A549 (cell line): ENCODE data around the gene MAD2L1. TPM values are rescaled to one million over a fixed set of nuclear protein-coding genes. Genes with fewer than 3 reads are reported as not detected.

ENCODE experiments used
- ATAC-seq, 2 experiments: fragments of 200-7000 bp in 1 of 2; fragments of >200 bp in 1 of 2; cut with Nextera tagmentation in 1 of 2; cut with Tn5 transposase in 1 of 2; 3 replicates each; pipeline versions ENCODE4 v1.8.0 to v1.9.1; 2018 to 2020; ENCODE audit warnings: mild to moderate bottlenecking in 1 of 2, moderate library complexity in 1 of 2
- CTCF ChIA-PET: fragments of 300-600 bp; sonication (Branson Sonifier 250); formaldehyde crosslinking; extraction: SDS; loops from one replicate; lab custom pipeline; 2021; ENCODE audit warnings: antibody characterized with exemption, inconsistent platforms; lab: Yijun Ruan, JAX
- POLR2A ChIA-PET: fragments of 350-600 bp; formaldehyde crosslinking; extraction: SDS; loops from one replicate; lab custom pipeline; 2021; ENCODE audit warnings: antibody characterized with exemption, inconsistent platforms; lab: Yijun Ruan, JAX
- DNase-seq, 2 experiments: peaks; one replicate each; pipeline versions ENCODE4 v3.0.0 to v3.0.0-alpha.2; 2011 to 2016; ENCODE audit warnings: low read depth in 1 of 2, low spot score in 1 of 2
- FAIRE-seq: peaks from 2 replicates; lab custom pipeline; 2011; peaks lifted over from hg19 to GRCh38; lab: Jason Lieb, UNC
- H3K27ac ChIP-seq, 2 experiments: fragments of >200 bp; sonication (Bioruptor Twin); formaldehyde crosslinking; 3 replicates each; pipeline ENCODE4 v1.5.1; 2016 to 2017
- H3K4me1 ChIP-seq: fragments of >200 bp; sonication (Bioruptor Twin); formaldehyde crosslinking; 3 replicates; pipeline ENCODE4 v1.6.1; 2016
- H3K4me2 ChIP-seq: fragments of >200 bp; sonication (Bioruptor Twin); formaldehyde crosslinking; 3 replicates; pipeline ENCODE4 v1.6.1; 2016
- H3K4me3 ChIP-seq: fragments of >200 bp; sonication (Bioruptor Twin); formaldehyde crosslinking; 3 replicates; pipeline ENCODE4 v1.5.1; 2016
- H3K9me3 ChIP-seq: fragments of >200 bp; sonication (Bioruptor Twin); formaldehyde crosslinking; 3 replicates; pipeline ENCODE4 v1.6.1; 2016
- CBX8 ChIP-seq: fragments of 200-600 bp; sonication (generic); IDR thresholded peaks from 2 replicates; pipeline ENCODE4 v1.6.1; 2016
- E2F6 ChIP-seq: IDR thresholded peaks from 2 replicates; pipeline ENCODE4 v1.6.1; 2012; ENCODE audit warnings: low read depth, borderline replicate concordance
- EHF ChIP-seq: fragments of 250-450 bp; sonication (Bioruptor Pico); IDR thresholded peaks from 2 replicates; pipeline ENCODE4 v1.5.0; 2020; ENCODE audit warnings: mild to moderate bottlenecking
- EHMT2 ChIP-seq: fragments of 200-600 bp; sonication (generic); IDR thresholded peaks from 2 replicates; pipeline ENCODE4 v1.6.1; 2016; ENCODE audit warnings: antibody characterized with exemption, low read depth, mild to moderate bottlenecking, moderate library complexity
- EP300 ChIP-seq, 2 experiments: fragments of >200 bp; sonication (Bioruptor Twin); formaldehyde crosslinking; IDR thresholded peaks; 2 replicates in 1 of 2; 3 replicates in 1 of 2; pipeline ENCODE4 v1.6.1; 2016 to 2017
- ESRRA ChIP-seq: fragments of 150-350 bp; IDR thresholded peaks from 2 replicates; pipeline ENCODE4 v1.6.1; 2014; ENCODE audit warnings: mild to moderate bottlenecking, low read length, borderline replicate concordance
- GATA3 ChIP-seq: IDR thresholded peaks from 2 replicates; pipeline ENCODE4 v1.6.1; 2012; ENCODE audit warnings: borderline replicate concordance
- HDAC2 ChIP-seq: fragments of 200-600 bp; sonication (generic); IDR thresholded peaks from 2 replicates; pipeline ENCODE4 v1.6.1; 2016
- HMGXB4 ChIP-seq: fragments of 250-450 bp; sonication (Bioruptor Pico); IDR thresholded peaks from 2 replicates; pipeline ENCODE4 v1.5.0; 2021; ENCODE audit warnings: mild to moderate bottlenecking, moderate library complexity, borderline replicate concordance
- HOXA7 ChIP-seq: fragments of 250-450 bp; sonication (Bioruptor Pico); IDR thresholded peaks from 2 replicates; pipeline ENCODE4 v1.5.0; 2020; ENCODE audit warnings: mild to moderate bottlenecking, moderate library complexity
- HOXB5 ChIP-seq: fragments of 250-450 bp; sonication (Bioruptor Pico); IDR thresholded peaks from 2 replicates; pipeline ENCODE4 v1.5.0; 2020; ENCODE audit warnings: mild to moderate bottlenecking, moderate library complexity
- JUNB ChIP-seq: fragments of >200 bp; sonication (Bioruptor Twin); formaldehyde crosslinking; IDR thresholded peaks from 2 replicates; pipeline ENCODE4 v1.6.1; 2016
- MAFK ChIP-seq: fragments of 450-650 bp; IDR thresholded peaks from 2 replicates; pipeline ENCODE4 v1.6.1; 2014; ENCODE audit not compliant: partially characterized antibody
- MAZ ChIP-seq: fragments of 150-350 bp; IDR thresholded peaks from 2 replicates; pipeline ENCODE4 v1.6.1; 2014; ENCODE audit warnings: antibody characterized with exemption, low read depth, low read length, borderline replicate concordance
- MYC ChIP-seq: IDR thresholded peaks from 2 replicates; pipeline ENCODE4 v1.6.1; 2012; ENCODE audit warnings: mild to moderate bottlenecking, inconsistent platforms, low read length, improper control_type of control experiment, borderline replicate concordance
- NPAS2 ChIP-seq: fragments of 250-450 bp; sonication (Bioruptor Pico); IDR thresholded peaks from 2 replicates; pipeline ENCODE4 v1.8.0; 2022; ENCODE audit warnings: mild to moderate bottlenecking, moderate library complexity, borderline replicate concordance
- NR3C1 ChIP-seq: fragments of >200 bp; sonication (Bioruptor Twin); formaldehyde crosslinking; IDR thresholded peaks from 3 replicates; pipeline ENCODE4 v1.6.1; 2017
- PHF8 ChIP-seq: fragments of 200-600 bp; sonication (generic); IDR thresholded peaks from 2 replicates; pipeline ENCODE4 v1.6.1; 2016; ENCODE audit warnings: low read depth, mild to moderate bottlenecking, antibody characterized with exemption, moderate library complexity, borderline replicate concordance
- POLR2A ChIP-seq: IDR thresholded peaks from 2 replicates; pipeline ENCODE4 v1.6.1; 2012; ENCODE audit warnings: mild to moderate bottlenecking, low read length
- RAD21 ChIP-seq, 2 experiments: fragments of >200 bp in 1 of 2; sonication (Bioruptor Twin) in 1 of 2; formaldehyde crosslinking in 1 of 2; IDR thresholded peaks in 1 of 2; conservative IDR thresholded peaks in 1 of 2; 2 replicates in 1 of 2; 3 replicates in 1 of 2; pipeline ENCODE4 v1.6.1; 2012 to 2018; ENCODE audit warnings: inconsistent platforms in 1 of 2
- RARB ChIP-seq: fragments of 250-450 bp; sonication (Bioruptor Pico); IDR thresholded peaks from 2 replicates; pipeline ENCODE4 v1.8.0; 2021; ENCODE audit warnings: mild to moderate bottlenecking, moderate library complexity
- RNF2 ChIP-seq: fragments of 200-600 bp; sonication (generic); IDR thresholded peaks from 2 replicates; pipeline ENCODE4 v1.6.1; 2016; ENCODE audit warnings: low read depth, mild to moderate bottlenecking, antibody characterized with exemption, moderate library complexity, borderline replicate concordance
- SMC3 ChIP-seq: fragments of >200 bp; sonication (Bioruptor Twin); formaldehyde crosslinking; IDR thresholded peaks from 3 replicates; pipeline ENCODE4 v1.6.1; 2018; ENCODE audit warnings: inconsistent platforms
- TFCP2L1 ChIP-seq: fragments of 250-450 bp; sonication (Bioruptor Pico); IDR thresholded peaks from 2 replicates; pipeline ENCODE4 v1.5.0; 2021; ENCODE audit warnings: mild to moderate bottlenecking
- TP53 ChIP-seq: fragments of 250-450 bp; sonication (Bioruptor Pico); IDR thresholded peaks from 2 replicates; pipeline ENCODE4 v1.5.0; 2021; ENCODE audit warnings: mild to moderate bottlenecking, moderate library complexity
- ZFP36 ChIP-seq: fragments of 450-650 bp; IDR thresholded peaks from 2 replicates; pipeline ENCODE4 v1.6.1; 2014; ENCODE audit warnings: borderline replicate concordance; ENCODE audit not compliant: partially characterized antibody
- ZSCAN20 ChIP-seq: fragments of 250-450 bp; sonication (Bioruptor Pico); IDR thresholded peaks from 2 replicates; pipeline ENCODE4 v1.8.0; 2022; ENCODE audit warnings: mild to moderate bottlenecking, moderate library complexity
- WGBS: methylation state at CpG from one replicate; pipeline ENCODE4 v1.1.6; 2017; ENCODE audit errors: missing lambda C conversion rate; 5-methylcytosine and 5-hydroxymethylcytosine counted together
- polyA plus RNA-seq, 4 experiments: library from polyadenylated mRNA; depleted of rRNA in 3 of 4; stranded (reverse); fragments of >200 nt; fragmentation: RNase III in 1 of 4; extraction: RNeasy Plus Mini Kit Qiagen cat#74134 plus additional on column Dnase treatment in 1 of 4; gene quantifications; 2 replicates in 3 of 4; 3 replicates in 1 of 4; pipeline ENCODE4 v1.2.3, GENCODE V29; 2011 to 2017
- TF ChIP-seq, protein P1 (sequence below): IDR thresholded peaks from 2 replicates; pipeline ENCODE4 v1.6.1; 2012

MAD2L1 gene
- polyA plus RNA-seq, 2 of the 4 experiments (the other 2 are of a cell fraction) = 65.3 to 77.8 TPM

DNA sequence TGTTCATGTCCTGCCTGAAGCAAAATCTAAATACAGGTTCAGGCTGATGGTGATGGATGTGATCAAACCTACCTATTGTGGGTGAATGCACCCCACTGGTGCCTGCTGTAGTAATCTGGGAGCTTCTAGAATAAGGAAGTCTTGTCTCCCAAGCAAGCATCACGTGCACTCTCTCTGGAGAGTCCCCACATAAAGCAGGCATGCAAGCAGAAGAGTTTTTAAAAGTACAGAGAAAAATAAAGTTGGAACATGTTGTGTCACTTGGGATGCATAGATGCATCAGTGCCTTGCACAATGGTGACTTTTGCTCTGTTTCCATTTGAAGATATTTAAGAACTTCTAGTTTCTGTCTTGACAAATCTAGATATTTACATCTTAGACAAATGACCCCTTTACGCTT is 54.9 kb downstream of the MAD2L1 start (continued):
- TF ChIP-seq JUNB = no peak
- no peak for TF ChIP-seq ESRRA
- no peak for TF ChIP-seq RAD21 (conservative IDR thresholded peaks at IDR 0.05 in 1 of 2, IDR thresholded peaks at IDR 0.05 in 1 of 2)
- TF ChIP-seq CBX8 = no peak
- no peak for TF ChIP-seq EHMT2
- no peak for TF ChIP-seq TP53 (CRISPR knock-in tag)

- no peak for DNase-seq
- CTCF ChIA-PET = no interaction called here
- Histone ChIP-seq H3K9me3 (no peaks in the 10 kb centered on the region), H3K4me2 (no peak overlapping the region), H3K4me3 (no peak overlapping the region), H3K27ac (no peak overlapping the region), H3K4me1 (no peaks in the 10 kb centered on the region)
- ATAC-seq = no peak
- POLR2A ChIA-PET = no interaction called here
- TF ChIP-seq E2F6 = no peak
- TF ChIP-seq HDAC2 = no peak
- no peak for TF ChIP-seq RNF2
- TF ChIP-seq MAZ = no peak
- no peak for TF ChIP-seq MYC
- TF ChIP-seq, protein P1, sequence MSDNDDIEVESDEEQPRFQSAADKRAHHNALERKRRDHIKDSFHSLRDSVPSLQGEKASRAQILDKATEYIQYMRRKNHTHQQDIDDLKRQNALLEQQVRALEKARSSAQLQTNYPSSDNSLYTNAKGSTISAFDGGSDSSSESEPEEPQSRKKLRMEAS = no peak
- TF ChIP-seq PHF8 = no peak
- TF ChIP-seq NPAS2 = no peak
- TF ChIP-seq EHF (CRISPR knock-in tag) = no peak
- no peak for TF ChIP-seq ESRRA
- 45% methylated on average over 4 of the region's 4 CpGs for WGBS
- no peak for FAIRE-seq
Measured at GRCh38 chr4:120010646-120011045, 56.0 kb downstream of the MAD2L1 start.

GRCh38 chr4:120009731-120010130 is 56.9 kb downstream of the MAD2L1 start:
- no peaks in the 10 kb centered on the region for H3K4me1 ChIP-seq
- H3K27ac ChIP-seq = no peak overlapping the region
- no peak overlapping the region for H3K4me2 ChIP-seq
- 0% methylated on average over 2 of the region's 2 CpGs for WGBS
- H3K9me3 ChIP-seq = no peaks in the 10 kb centered on the region
- ChIA-PET CTCF (no interaction called here), POLR2A (no interaction called here)
- DNase-seq = no peak
- no peak for FAIRE-seq
- TF ChIP-seq GATA3 (no peak), HOXA7 (CRISPR knock-in tag) (no peak), SMC3 (no peak), RARB (CRISPR knock-in tag) (no peak), ZSCAN20 (CRISPR knock-in tag) (no peak), MAFK (no peak), MAZ (no peak), EHMT2 (no peak), ZFP36 (no peak), HDAC2 (no peak), POLR2A (no peak), NR3C1 (no peak), RAD21 (conservative IDR thresholded peaks at IDR 0.05 in 1 of 2, IDR thresholded peaks at IDR 0.05 in 1 of 2) (no peak), TFCP2L1 (CRISPR knock-in tag) (no peak), HOXB5 (CRISPR knock-in tag) (no peak), HMGXB4 (CRISPR knock-in tag) (no peak), EP300 (IDR thresholded peaks at IDR 0.05) (no peak)
- no peak overlapping the region for H3K4me3 ChIP-seq
- no peak for ATAC-seq
